AG10803 (cell line): ENCODE data around the gene DIRAS1.
"Not testable (repeated sequence)": the region's sequence is repeated elsewhere in the genome, so short reads cannot be mapped to it uniquely, and the experiment has no call there.

ENCODE experiments used
- DNase-seq: peaks from one replicate; pipeline ENCODE4 v3.0.0; 2010; ENCODE audit warnings: low read depth
- H3K4me3 ChIP-seq: 2 replicates; pipeline ENCODE4 v1.5.1; 2011; ENCODE audit warnings: mild to moderate bottlenecking, low read length, control low read depth
- TF ChIP-seq, protein P1 (sequence below): conservative IDR thresholded peaks from 2 replicates; pipeline ENCODE4 v1.5.1; 2011; ENCODE audit warnings: mild to moderate bottlenecking, low read length, control low read depth, inconsistent platforms

DIRAS1 gene

DNA sequence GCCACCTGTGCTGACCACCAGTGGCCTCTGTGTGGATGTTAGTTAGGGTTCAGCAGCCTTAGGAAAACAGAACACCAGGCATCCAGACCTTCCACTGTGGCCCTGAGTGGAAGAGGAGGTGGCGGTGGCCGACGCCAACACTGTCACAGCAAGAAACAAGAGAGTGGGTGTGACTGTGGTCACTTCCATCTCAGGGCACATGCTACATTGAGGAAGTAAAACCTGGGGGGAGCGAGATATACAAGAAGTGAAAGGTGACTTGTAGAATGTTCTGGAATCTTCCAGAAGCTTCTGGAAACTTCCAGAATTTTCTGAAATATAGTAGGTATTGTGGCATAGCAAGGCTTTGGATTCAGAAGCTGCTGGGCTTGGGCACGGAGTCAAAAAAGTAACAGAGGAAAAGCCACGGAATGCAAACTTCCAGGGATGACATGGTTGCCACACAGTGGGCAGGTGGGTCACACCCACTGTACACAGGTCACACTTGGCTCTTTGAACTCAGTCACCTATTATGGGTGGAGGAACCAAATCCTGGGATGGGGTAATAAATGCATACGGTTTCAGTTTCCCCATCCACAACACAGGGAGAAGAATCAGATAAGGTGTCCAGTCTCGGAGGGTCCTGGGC is 43.0 kb downstream of the DIRAS1 start:
- TF ChIP-seq, protein P1, sequence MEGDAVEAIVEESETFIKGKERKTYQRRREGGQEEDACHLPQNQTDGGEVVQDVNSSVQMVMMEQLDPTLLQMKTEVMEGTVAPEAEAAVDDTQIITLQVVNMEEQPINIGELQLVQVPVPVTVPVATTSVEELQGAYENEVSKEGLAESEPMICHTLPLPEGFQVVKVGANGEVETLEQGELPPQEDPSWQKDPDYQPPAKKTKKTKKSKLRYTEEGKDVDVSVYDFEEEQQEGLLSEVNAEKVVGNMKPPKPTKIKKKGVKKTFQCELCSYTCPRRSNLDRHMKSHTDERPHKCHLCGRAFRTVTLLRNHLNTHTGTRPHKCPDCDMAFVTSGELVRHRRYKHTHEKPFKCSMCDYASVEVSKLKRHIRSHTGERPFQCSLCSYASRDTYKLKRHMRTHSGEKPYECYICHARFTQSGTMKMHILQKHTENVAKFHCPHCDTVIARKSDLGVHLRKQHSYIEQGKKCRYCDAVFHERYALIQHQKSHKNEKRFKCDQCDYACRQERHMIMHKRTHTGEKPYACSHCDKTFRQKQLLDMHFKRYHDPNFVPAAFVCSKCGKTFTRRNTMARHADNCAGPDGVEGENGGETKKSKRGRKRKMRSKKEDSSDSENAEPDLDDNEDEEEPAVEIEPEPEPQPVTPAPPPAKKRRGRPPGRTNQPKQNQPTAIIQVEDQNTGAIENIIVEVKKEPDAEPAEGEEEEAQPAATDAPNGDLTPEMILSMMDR, result no peak
- no peak overlapping the region for H3K4me3 ChIP-seq
- no peak for DNase-seq

DNA sequence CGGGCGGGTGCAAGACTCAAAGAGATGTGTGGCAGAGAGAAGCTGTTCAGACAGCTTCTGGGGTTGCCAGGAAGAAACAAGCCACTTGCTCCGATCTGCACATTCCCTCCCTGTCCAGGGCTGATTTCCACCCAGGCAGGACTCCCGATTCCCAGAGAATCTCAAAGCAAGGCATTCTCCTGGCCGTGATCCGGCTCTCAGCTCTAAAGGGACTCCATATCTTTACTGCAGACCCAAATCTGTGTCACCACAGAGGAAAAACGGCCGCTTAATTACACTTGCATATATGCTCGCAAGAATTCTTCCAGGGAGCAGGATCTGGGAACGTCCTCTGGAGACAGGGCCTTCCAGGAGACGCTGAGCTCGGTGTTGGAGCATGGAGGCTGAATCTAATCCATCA is 44.3 kb downstream of the DIRAS1 start:
- no peak overlapping the region for H3K4me3 ChIP-seq
- TF ChIP-seq, protein P1, result no peak

DNA sequence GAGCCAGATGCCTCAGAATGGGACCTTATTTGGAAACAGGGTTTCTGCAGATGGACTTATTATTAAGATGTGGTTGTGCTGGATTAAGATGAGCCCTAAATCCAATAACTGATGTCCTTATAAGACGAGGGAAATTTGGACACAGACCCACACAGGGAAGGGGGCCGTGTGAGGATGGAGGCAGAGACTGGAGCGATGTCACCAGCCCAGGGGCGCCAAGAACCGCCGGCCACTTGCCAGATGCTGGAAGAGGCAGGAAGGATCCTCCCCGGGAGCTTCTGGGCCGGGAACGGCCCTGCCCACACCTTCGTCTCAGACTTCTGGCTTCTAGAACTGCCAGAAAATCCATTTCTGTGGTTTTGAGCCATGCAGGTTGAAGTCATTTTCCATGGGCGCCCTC is 45.3 kb downstream of the DIRAS1 start:
- no peak for DNase-seq
- H3K4me3 ChIP-seq, result no peak overlapping the region
- TF ChIP-seq, protein P1, result no peak

More for the DNA sequence above, 44.3 kb downstream of the DIRAS1 start:
- DNase-seq, result no peak

DNA sequence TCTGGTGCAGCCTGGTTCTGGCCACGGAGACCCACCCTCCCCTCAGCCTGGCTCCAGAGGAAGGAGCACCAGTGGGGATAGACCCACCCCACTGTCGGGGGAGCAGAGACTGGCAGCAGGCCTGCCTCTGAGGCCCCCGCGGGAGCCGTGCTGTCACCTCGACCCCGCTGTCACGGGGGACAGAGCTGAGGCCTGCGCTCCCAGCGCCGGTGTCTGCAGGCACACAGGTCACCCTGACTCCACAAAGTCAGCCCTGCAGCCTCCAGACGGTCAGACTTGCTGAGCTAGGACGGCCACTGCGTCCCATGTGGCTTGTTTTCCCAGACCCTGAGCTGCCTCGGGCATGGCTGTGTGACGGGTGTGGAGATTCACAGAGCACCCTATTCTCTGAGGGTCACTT is 51.0 kb downstream of the DIRAS1 start:
- TF ChIP-seq, protein P1, result no peak
- H3K4me3 ChIP-seq, result no peak overlapping the region
- DNase-seq, result no peak

DNA sequence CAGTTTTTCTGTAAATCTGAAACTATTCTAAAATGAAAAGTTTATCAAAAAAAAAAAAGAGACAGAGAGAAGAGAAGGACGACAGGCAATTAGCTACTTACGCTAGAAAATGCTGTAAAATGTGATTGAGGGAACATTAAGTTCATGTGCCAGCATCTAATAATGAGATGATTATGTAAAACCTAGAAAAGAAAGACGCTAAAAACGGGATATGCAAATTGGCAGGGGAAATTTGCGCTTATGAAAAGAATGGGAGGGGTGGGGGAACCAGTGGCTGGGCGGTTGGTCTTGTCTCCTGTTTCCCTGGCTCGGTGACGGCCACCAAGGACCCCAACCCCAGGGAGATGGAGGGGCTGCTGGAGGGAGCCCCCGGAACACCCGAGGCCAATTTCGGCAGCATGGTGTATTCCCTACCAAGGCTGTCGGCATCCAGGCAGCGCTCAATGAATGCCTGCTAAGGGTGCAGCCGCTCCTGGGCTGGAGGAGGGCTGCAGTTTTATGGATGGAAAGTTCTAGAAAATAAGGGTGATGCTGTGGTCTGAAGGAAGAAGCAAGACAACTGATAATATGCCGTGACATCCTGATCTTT is 52.9 kb downstream of the DIRAS1 start:
- DNase-seq, result no peak
- H3K4me3 ChIP-seq, result no peak overlapping the region

DNA sequence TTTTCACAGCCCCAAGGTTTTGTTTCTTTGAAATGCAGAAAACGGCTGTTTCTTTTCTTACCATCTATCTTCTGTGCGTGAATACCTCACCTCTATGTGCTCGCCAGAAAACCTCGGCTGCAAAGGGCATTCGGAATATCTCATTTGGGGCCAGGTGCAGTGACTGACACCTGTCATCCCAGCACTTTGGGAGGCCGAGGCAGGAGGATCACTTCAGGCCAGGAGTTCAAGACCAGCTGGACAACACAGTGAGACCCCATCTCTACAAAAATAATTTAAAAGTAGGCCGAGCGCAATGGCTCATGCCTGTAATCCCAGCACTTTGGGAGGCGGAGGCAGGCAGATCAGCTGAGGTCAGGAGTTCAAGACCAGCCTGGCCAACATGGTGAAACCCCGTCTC is 53.8 kb downstream of the DIRAS1 start:
- not testable (repeated sequence) for DNase-seq, H3K4me3 ChIP-seq

More for the DNA sequence above, 52.9 kb downstream of the DIRAS1 start:
- TF ChIP-seq, protein P1, result no peak

DNA sequence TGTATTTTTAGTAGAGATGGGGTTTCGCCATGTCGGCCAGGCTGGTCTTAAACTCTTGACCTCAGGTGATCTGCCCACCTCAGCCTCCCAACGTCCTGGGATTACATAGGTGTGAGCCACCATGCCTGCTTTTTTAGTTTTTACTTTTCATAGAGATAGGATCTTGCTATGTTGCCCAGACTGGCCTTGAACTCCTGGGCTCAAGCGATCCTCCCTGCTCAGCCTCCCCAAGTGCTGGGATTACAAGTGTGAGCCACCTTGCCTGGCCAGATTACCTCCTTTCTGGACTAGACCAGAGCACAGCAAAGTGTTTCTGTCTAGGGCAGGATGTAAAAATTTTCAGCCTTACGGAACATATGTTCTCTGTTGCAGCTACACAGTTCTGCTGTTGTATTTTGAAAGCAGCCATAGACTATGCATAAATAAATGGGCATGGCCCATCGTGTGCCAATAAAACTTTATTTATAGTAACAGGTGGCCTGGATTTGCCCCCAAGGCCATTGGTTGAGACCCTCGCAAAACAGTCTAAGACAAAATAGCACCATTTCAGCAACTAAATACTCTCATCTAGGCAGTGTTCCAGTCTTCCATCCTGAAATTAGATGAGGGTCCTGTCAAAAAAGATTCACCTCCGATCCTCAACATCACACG is 54.7 kb downstream of the DIRAS1 start:
- no peak for DNase-seq
- TF ChIP-seq, protein P1, result no peak
- H3K4me3 ChIP-seq, result no peak overlapping the region
